Heart left ventricle (tissue), 16 donors: Measurements from ENCODE around the gene GALNT10. TPM values are rescaled to one million over a fixed set of nuclear protein-coding genes. Genes with fewer than 3 reads are reported as not detected.
A peak's percentile ranks its signal among the peaks of the same experiment; 100 is the strongest.

Source experiments
- ATAC-seq, 4 donors: fragments of 200-7000 bp; cut with Tn5 transposase; one replicate each; pipeline ENCODE4 v1.9.1; 2020 to 2022; ENCODE audit warnings: moderate library complexity in 4 of 4, mild to moderate bottlenecking in 3 of 4, moderate number of reproducible peaks in 1 of 4
- DNase-seq, 5 donors: peaks; one replicate each; pipeline ENCODE4 v3.0.0-alpha.2; 2020
- H3K27ac ChIP-seq, 12 donors: fragments of 200-600 bp; sonication (generic) in 4 of 12; one replicate each; pipeline versions ENCODE4 v1.5.0 to v1.8.0; 2016 to 2022; ENCODE audit warnings: mild to moderate bottlenecking in 2 of 12
- H3K27me3 ChIP-seq, 9 donors: fragments of 200-600 bp; sonication (generic) in 2 of 9; one replicate each; pipeline versions ENCODE4 v1.5.1 to v1.8.0; 2016 to 2022; ENCODE audit warnings: mild to moderate bottlenecking in 3 of 9
- H3K36me3 ChIP-seq, 9 donors: fragments of 200-600 bp; sonication (generic) in 2 of 9; one replicate each; pipeline versions ENCODE4 v1.5.0 to v1.8.0; 2018 to 2022; ENCODE audit warnings: mild to moderate bottlenecking in 2 of 9
- H3K4me1 ChIP-seq, 12 donors: fragments of 200-600 bp; sonication (generic) in 4 of 12; one replicate each; pipeline versions ENCODE4 v1.5.0 to v1.8.0; 2016 to 2022; ENCODE audit warnings: mild to moderate bottlenecking in 3 of 12
- H3K4me3 ChIP-seq, 12 donors: fragments of 200-600 bp; sonication (generic) in 4 of 12; one replicate each; pipeline versions ENCODE4 v1.5.0 to v1.8.0; 2017 to 2022; ENCODE audit warnings: mild to moderate bottlenecking in 9 of 12, moderate library complexity in 4 of 12
- H3K9me3 ChIP-seq, 12 donors: fragments of 200-600 bp; sonication (generic) in 4 of 12; one replicate each; pipeline versions ENCODE4 v1.5.0 to v1.8.0; 2016 to 2022; ENCODE audit warnings: mild to moderate bottlenecking in 1 of 12
- CTCF ChIP-seq, 12 donors: fragments of 200-600 bp; sonication (generic) in 4 of 12; IDR thresholded peaks; one replicate each; pipeline versions ENCODE4 v1.5.0 to v1.8.0; 2018 to 2022; ENCODE audit warnings: antibody characterized with exemption in 12 of 12, mild to moderate bottlenecking in 5 of 12
- POLR2A ChIP-seq, 2 donors: fragments of 450-650 bp; IDR thresholded peaks; one replicate each; pipeline ENCODE4 v1.6.1; 2017; ENCODE audit warnings: antibody characterized with exemption in 2 of 2, mild to moderate bottlenecking in 2 of 2, moderate library complexity in 2 of 2
- WGBS, 4 donors: extraction: QIAGEN DNeasy Blood & Tissue Kit in 2 of 4; methylation state at CpG; one replicate each; pipeline versions ENCODE4 v1.1.5 to v1.1.7; 2013 to 2018; 5-methylcytosine and 5-hydroxymethylcytosine counted together
- intact Hi-C, 10 donors: fragments of 100-400 bp; cut with DNase I; formaldehyde crosslinking; loops; one replicate each; pipeline versions ENCODE4 v1.11.1 to v1.14.2; 2022
- polyA plus RNA-seq, 2 donors: library from polyadenylated mRNA; stranded (reverse); fragments of 200-250 nt; gene quantifications; one replicate each; pipeline ENCODE4 v1.2.3, GENCODE V29; 2013
- total RNA-seq, 9 donors: library from RNA; depleted of rRNA in 2 of 9; stranded (reverse); fragments of >200 nt in 2 of 9; fragmentation: NEBNext Ultra II Directional in 3 of 9; extraction: Animal tissue kit (Norgen Biotek cat#: 25700) in 3 of 9; gene quantifications; one replicate each; pipeline versions ENCODE4 v1.1.0 to v1.2.4, GENCODE V29; 2016 to 2023
- donor health status: ischemic (EF 13 %, LVEDD 7.1; RV severe dilation, severe dysfunction).
- donor health status: healthy with polysubstance abuse.
- donor health status: DM: no; HTN: yes; CAD: no.
- donor health status: DM: no; HTN: no; CAD: no.
- donor health status: ischemic (EF 25% LVEDD 6.9; RV normal size, moderate dysfunction).
- donor health status: ischemic (EF 25% LVEDD 5.7; RV mildly dilated, moderate dysfunction).
- donor health status: healthy.
- donor health status: DM: yes; HTN: yes; CAD: no.
- donor health status: ischemic (EF 35%, LVEDD 5.7; RV mildly dilated, moderate dysfunction).
- donor health status: nonischemic (EF 11% LVEDD 7.7; RV severe dilation, severe dysfunction).
- donor health status: DM: yes; HTN: yes; CAD: no.
- donor health status: PGD.
- donor health status: ischemic (EF 29% LVEDD 5.4; RV normal size, mild dysfunction).
- donor health status: nonischemic (EF 23%, LVEDD 6.1; RV moderate dilation, normal function).

The GALNT10 gene
- total and polyA plus RNA-seq, 11 donors = 2.7 to 20.7 (median 14.4) TPM

- H3K27ac ChIP-seq = peak overlapping the region in 2 of 12 donors; percentile 23 to 30
- peak in 3 of 4 donors; percentile 51 to 54 (median 51) for ATAC-seq
These were observed 12.1 kb downstream of the GALNT10 start for GRCh38 chr5:154202379-154203260.

GRCh38 chr5:154203798-154204578 is 13.5 kb downstream of the GALNT10 start:
- peaks cover 0 to 22% (median 12%) of the 10 kb centered on the region in 12 donors for H3K4me1 ChIP-seq
- H3K36me3 ChIP-seq = no peaks in the 10 kb centered on the region
- ATAC-seq = no peak
- TF ChIP-seq CTCF (IDR thresholded peaks at IDR 0.05) (no peak), POLR2A (IDR thresholded peaks at IDR 0.05) (no peak)
- H3K4me3 ChIP-seq = no peak overlapping the region
- no peaks in the 10 kb centered on the region for H3K9me3 ChIP-seq
- H3K27me3 ChIP-seq = no peaks in the 10 kb centered on the region
- 94 to 99% (median 96%) methylated on average over 4 of the region's 4 CpGs for WGBS, 4 donors
- H3K27ac ChIP-seq = no peak overlapping the region
- DNase-seq = no peak
- intact Hi-C loops = loop anchor here in 1 of 10 donors (10.0 kb wide), 1 partner anchor 81 kb away; no protein-coding TSS in a partner anchor

More at GRCh38 chr5:154202379-154203260, 12.1 kb downstream of the GALNT10 start:
- peak in 1 of 5 donors; percentile 45 for DNase-seq
- WGBS, 4 donors = 47 to 56% (median 49%) methylated on average over 11 of the region's 11 CpGs
- H3K27me3 ChIP-seq = no peaks in the 10 kb centered on the region
- H3K9me3 ChIP-seq = no peaks in the 10 kb centered on the region
- no peak overlapping the region for H3K4me3 ChIP-seq
- peaks cover 0 to 8% (median 0%) of the 10 kb centered on the region in 9 donors for H3K36me3 ChIP-seq
- intact Hi-C loops = loop anchor here in 1 of 10 donors (10.0 kb wide), 1 partner anchor 82 kb away; no protein-coding TSS in a partner anchor
- TF ChIP-seq CTCF (IDR thresholded peaks at IDR 0.05) = no peak
- TF ChIP-seq POLR2A (IDR thresholded peaks at IDR 0.05) = no peak
- H3K4me1 ChIP-seq = peaks cover 0 to 33% (median 15%) of the 10 kb centered on the region in 12 donors

GRCh38 chr5:154205441-154206117 is 15.0 kb downstream of the GALNT10 start:
- Histone ChIP-seq H3K27ac (no peak overlapping the region), H3K4me1 (peaks cover 0 to 13% (median 11%) of the 10 kb centered on the region in 12 donors), H3K9me3 (peaks cover 0 to 3% (median 0%) of the 10 kb centered on the region in 12 donors), H3K27me3 (no peaks in the 10 kb centered on the region), H3K36me3 (no peaks in the 10 kb centered on the region), H3K4me3 (no peak overlapping the region)
- no peak for TF ChIP-seq POLR2A (IDR thresholded peaks at IDR 0.05)
- no peak for TF ChIP-seq CTCF (IDR thresholded peaks at IDR 0.05)
- 88 to 97% (median 94%) methylated on average over 6 of the region's 6 CpGs for WGBS, 4 donors
- ATAC-seq = peak in 1 of 4 donors; percentile 62
- intact Hi-C loops = loop anchor here in 1 of 10 donors (10.0 kb wide), 1 partner anchor 79 kb away; no protein-coding TSS in a partner anchor
- DNase-seq = no peak
